Left lung (tissue), 10 donors: ENCODE data around the gene RAB3C. TPM values are rescaled to one million over a fixed set of nuclear protein-coding genes. Genes with fewer than 3 reads are reported as not detected.

Experiments
- ATAC-seq: fragments of 200-7000 bp; cut with Tn5 transposase; one replicate; pipeline ENCODE4 v1.9.1; 2020; ENCODE audit warnings: moderate library complexity
- DNase-seq, 4 donors: peaks; one replicate each; pipeline ENCODE4 v3.0.0-alpha.2; 2013 to 2020
- H3K27ac ChIP-seq, 2 donors: fragments of 200-600 bp; sonication (generic) in 1 of 2; one replicate each; pipeline versions ENCODE4 v1.5.0 to v1.8.0; 2020 to 2021
- H3K27me3 ChIP-seq, 2 donors: fragments of 200-600 bp; sonication (generic) in 1 of 2; one replicate each; pipeline versions ENCODE4 v1.5.0 to v1.8.0; 2020 to 2021
- H3K36me3 ChIP-seq, 2 donors: fragments of 200-600 bp; sonication (generic) in 1 of 2; one replicate each; pipeline versions ENCODE4 v1.5.0 to v1.8.0; 2020 to 2021
- H3K4me1 ChIP-seq, 2 donors: fragments of 200-600 bp; one replicate each; pipeline ENCODE4 v1.8.0; 2021
- H3K4me3 ChIP-seq, 2 donors: fragments of 200-600 bp; sonication (generic) in 1 of 2; one replicate each; pipeline versions ENCODE4 v1.5.0 to v1.8.0; 2020 to 2021; ENCODE audit warnings: mild to moderate bottlenecking in 1 of 2
- H3K9me3 ChIP-seq, 2 donors: fragments of 200-600 bp; sonication (generic) in 1 of 2; one replicate each; pipeline versions ENCODE4 v1.5.0 to v1.8.0; 2020 to 2021
- CTCF ChIP-seq, 2 donors: fragments of 200-600 bp; sonication (generic) in 1 of 2; IDR thresholded peaks; one replicate each; pipeline versions ENCODE4 v1.5.0 to v1.8.0; 2021; ENCODE audit warnings: antibody characterized with exemption in 2 of 2
- intact Hi-C, 2 donors: fragments of 100-400 bp; cut with DNase I; formaldehyde crosslinking; loops; one replicate each; pipeline versions ENCODE4 v1.11.2 to v1.14.2; 2022
- polyA plus RNA-seq, 6 donors: library from polyadenylated mRNA; unstranded; fragments of 120-200 nt; gene quantifications; one replicate each; pipeline ENCODE4 v1.2.1, GENCODE V29; 2013; ENCODE audit not compliant: insufficient read length in 6 of 6
- total RNA-seq, 2 donors: library from RNA; stranded (reverse); fragmentation: NEBNext Ultra II Directional; extraction: Animal tissue kit (Norgen Biotek cat#: 25700); gene quantifications; one replicate each; pipeline ENCODE4 v1.2.1, GENCODE V29; 2021
- donor health status: DM: no; HTN: yes; CAD: no.
- donor health status: DM: no; HTN: no; CAD: no.

RAB3C gene
- total and polyA plus RNA-seq, 8 donors, result 1.1 to 3.5 (median 1.6) TPM

- intact Hi-C loops, result no loop called here
- no peak overlapping the region for H3K27ac ChIP-seq
- TF ChIP-seq CTCF (IDR thresholded peaks at IDR 0.05), result no peak
- peaks cover 0 to 4% of the 10 kb centered on the region in 2 donors for H3K4me1 ChIP-seq
- DNase-seq (no peak), ATAC-seq (no peak)
- no peak overlapping the region for H3K4me3 ChIP-seq
- peaks cover 0 to 6% of the 10 kb centered on the region in 2 donors for H3K9me3 ChIP-seq
- no peaks in the 10 kb centered on the region for H3K27me3 ChIP-seq
- no peaks in the 10 kb centered on the region for H3K36me3 ChIP-seq
Observed at GRCh38 chr5:58670582-58670981, 87.7 kb downstream of the RAB3C start.

GRCh38 chr5:58671155-58671554, 88.3 kb downstream of the RAB3C start:
- Histone ChIP-seq H3K9me3 (peaks cover 0 to 6% of the 10 kb centered on the region in 2 donors), H3K27me3 (no peaks in the 10 kb centered on the region), H3K4me1 (peaks cover 0 to under 1% of the 10 kb centered on the region in 2 donors), H3K4me3 (no peak overlapping the region), H3K36me3 (no peaks in the 10 kb centered on the region), H3K27ac (no peak overlapping the region)
- intact Hi-C loops, result no loop called here
- ATAC-seq (no peak), DNase-seq (no peak)
- TF ChIP-seq CTCF (IDR thresholded peaks at IDR 0.05), result no peak

GRCh38 chr5:58672521-58672920, 89.6 kb downstream of the RAB3C start:
- intact Hi-C loops, result no loop called here
- TF ChIP-seq CTCF (IDR thresholded peaks at IDR 0.05), result no peak
- Histone ChIP-seq H3K36me3 (no peaks in the 10 kb centered on the region), H3K27ac (no peak overlapping the region), H3K4me3 (no peak overlapping the region), H3K9me3 (peaks cover 0 to 6% of the 10 kb centered on the region in 2 donors), H3K4me1 (no peaks in the 10 kb centered on the region), H3K27me3 (no peaks in the 10 kb centered on the region)
- no peak for DNase-seq
- ATAC-seq, result no peak

- ATAC-seq, result no peak
- Histone ChIP-seq H3K9me3 (peaks cover 0 to 2% of the 10 kb centered on the region in 2 donors), H3K27ac (no peak overlapping the region), H3K36me3 (no peaks in the 10 kb centered on the region), H3K4me1 (no peaks in the 10 kb centered on the region), H3K4me3 (no peak overlapping the region), H3K27me3 (no peaks in the 10 kb centered on the region)
- TF ChIP-seq CTCF (IDR thresholded peaks at IDR 0.05), result no peak
- no peak for DNase-seq
- intact Hi-C loops, result no loop called here
Observed at GRCh38 chr5:58674070-58674469, 91.2 kb downstream of the RAB3C start.

GRCh38 chr5:58674711-58675110, 91.8 kb downstream of the RAB3C start:
- intact Hi-C loops, result no loop called here
- Histone ChIP-seq H3K4me1 (no peaks in the 10 kb centered on the region), H3K27me3 (no peaks in the 10 kb centered on the region), H3K9me3 (no peaks in the 10 kb centered on the region), H3K4me3 (no peak overlapping the region), H3K27ac (no peak overlapping the region), H3K36me3 (no peaks in the 10 kb centered on the region)
- TF ChIP-seq CTCF (IDR thresholded peaks at IDR 0.05), result no peak
- no peak for ATAC-seq
- no peak for DNase-seq
